HepG2 (cell line): ENCODE data around the gene KIF1C. TPM values are rescaled to one million over a fixed set of nuclear protein-coding genes. Genes with fewer than 3 reads are reported as not detected.

Experiments used
- AGO2 ChIP-seq: fragments of 200-400 bp; formaldehyde crosslinking; optimal IDR thresholded peaks from 2 replicates; pipeline ENCODE3; 2017; ENCODE audit warnings: mild to moderate bottlenecking, low read depth, low read length, moderate library complexity
- HDAC2 ChIP-seq: sonication (generic); formaldehyde crosslinking; IDR thresholded peaks from 2 replicates; pipeline ENCODE4 v1.4.0; 2020; ENCODE audit warnings: missing genetic modification reagents
- IRF2 ChIP-seq: IDR thresholded peaks from 2 replicates; pipeline ENCODE4 v1.6.1; 2018; ENCODE audit warnings: missing genetic modification reagents, missing compliant biosample characterization
- KDM2A ChIP-seq: sonication (generic); formaldehyde crosslinking; IDR thresholded peaks from 2 replicates; pipeline ENCODE4 v1.4.0; 2020; ENCODE audit warnings: low read depth, missing genetic modification reagents, borderline replicate concordance
- MIER2 ChIP-seq: IDR thresholded peaks from 2 replicates; pipeline ENCODE4 v1.6.1; 2016; ENCODE audit warnings: missing biosample characterization, missing genetic modification reagents
- MXD4 ChIP-seq: IDR thresholded peaks from 2 replicates; pipeline ENCODE4 v1.6.1; 2016; ENCODE audit warnings: mild to moderate bottlenecking, missing biosample characterization, missing genetic modification reagents
- PCBP2 ChIP-seq: fragments of 200-400 bp; formaldehyde crosslinking; optimal IDR thresholded peaks from 2 replicates; pipeline ENCODE3; 2018; ENCODE audit warnings: low read length, low read depth; ENCODE audit not compliant: poor library complexity, severe bottlenecking
- PPARG ChIP-seq: conservative IDR thresholded peaks from 2 replicates; pipeline ENCODE4 v1.6.1; 2016; ENCODE audit warnings: missing biosample characterization, missing genetic modification reagents
- RAD51 ChIP-seq: fragments of 450-650 bp; IDR thresholded peaks from 2 replicates; pipeline ENCODE4 v1.6.1; 2016; ENCODE audit warnings: borderline replicate concordance
- RXRB ChIP-seq: IDR thresholded peaks from 2 replicates; pipeline ENCODE4 v1.6.1; 2016; ENCODE audit warnings: borderline replicate concordance, missing genetic modification reagents, missing compliant biosample characterization
- SIN3A ChIP-seq: IDR thresholded peaks from 2 replicates; pipeline ENCODE4 v1.6.1; 2011; ENCODE audit warnings: low read depth, mild to moderate bottlenecking, control low read depth, low read length, borderline replicate concordance
- TEF ChIP-seq: sonication (generic); formaldehyde crosslinking; IDR thresholded peaks from 2 replicates; pipeline ENCODE4 v1.5.0; 2020; ENCODE audit warnings: missing genetic modification reagents
- TGIF2 ChIP-seq: IDR thresholded peaks from 2 replicates; pipeline ENCODE4 v1.6.1; 2016; ENCODE audit warnings: control low read depth, missing compliant biosample characterization
- THAP11 ChIP-seq: IDR thresholded peaks from 2 replicates; pipeline ENCODE4 v1.6.1; 2016; ENCODE audit warnings: missing biosample characterization, missing genetic modification reagents
- ZMYM3 ChIP-seq: sonication (generic); formaldehyde crosslinking; IDR thresholded peaks from 2 replicates; pipeline ENCODE4 v1.5.1; 2020; ENCODE audit warnings: mild to moderate bottlenecking, missing genetic modification reagents
- ZNF264 ChIP-seq: sonication (generic); formaldehyde crosslinking; IDR thresholded peaks from 2 replicates; pipeline ENCODE4 v1.4.0; 2020; ENCODE audit warnings: missing genetic modification reagents
- ZNF335 ChIP-seq: sonication (generic); formaldehyde crosslinking; IDR thresholded peaks from 2 replicates; pipeline ENCODE4 v1.4.0; 2020; ENCODE audit warnings: missing genetic modification reagents
- ZNF44 ChIP-seq: sonication (generic); formaldehyde crosslinking; IDR thresholded peaks from 2 replicates; pipeline ENCODE4 v1.5.1; 2020; ENCODE audit warnings: mild to moderate bottlenecking, missing genetic modification reagents
- ZNF530 ChIP-seq: sonication (generic); formaldehyde crosslinking; IDR thresholded peaks from 2 replicates; pipeline ENCODE4 v1.5.0; 2020; ENCODE audit warnings: low read depth, mild to moderate bottlenecking, missing genetic modification reagents
- ZNF558 ChIP-seq: sonication (generic); formaldehyde crosslinking; IDR thresholded peaks from 2 replicates; pipeline ENCODE4 v1.9.0; 2022; ENCODE audit warnings: mild to moderate bottlenecking, missing genetic modification reagents, borderline replicate concordance
- ZNF614 ChIP-seq: IDR thresholded peaks from 2 replicates; pipeline ENCODE4 v1.6.1; 2018; ENCODE audit warnings: missing biosample characterization, missing genetic modification reagents, inconsistent platforms, borderline replicate concordance
- ZNF660 ChIP-seq: sonication (generic); formaldehyde crosslinking; IDR thresholded peaks from 2 replicates; pipeline ENCODE4 v1.5.1; 2020; ENCODE audit warnings: mild to moderate bottlenecking, low read depth, missing genetic modification reagents, borderline replicate concordance
- ZNF780A ChIP-seq: sonication (generic); formaldehyde crosslinking; IDR thresholded peaks from 2 replicates; pipeline ENCODE4 v1.8.0; 2022; ENCODE audit warnings: mild to moderate bottlenecking, missing genetic modification reagents, moderate library complexity
- ZSCAN12 ChIP-seq: sonication (generic); formaldehyde crosslinking; IDR thresholded peaks from 2 replicates; pipeline ENCODE4 v1.9.0; 2021; ENCODE audit warnings: mild to moderate bottlenecking, missing genetic modification reagents
- polyA plus RNA-seq, 8 experiments: library from polyadenylated mRNA; depleted of rRNA in 3 of 8; stranded (reverse) in 7 of 8; unstranded in 1 of 8; fragments of >200 nt; fragmentation: Illumina TruSeq in 4 of 8; extraction: Trizol in 4 of 8; gene quantifications; 2 replicates each; pipeline versions ENCODE4 v1.2.1 to v1.2.3, GENCODE V29; 2011 to 2016; ENCODE audit warnings: low read depth in 4 of 8, missing spikeins in 1 of 8, mixed read lengths in 1 of 8; ENCODE audit not compliant: insufficient read depth in 1 of 8
- total RNA-seq, 5 experiments: library from RNA; depleted of rRNA; stranded (reverse); fragments of >200 nt; fragmentation: Illumina TruSeq; extraction: Trizol; gene quantifications; 2 replicates each; pipeline ENCODE4 v1.2.3, GENCODE V29; 2016; ENCODE audit warnings: low read depth in 1 of 5
- TF ChIP-seq, protein P1 (sequence below): sonication (generic); formaldehyde crosslinking; IDR thresholded peaks from 2 replicates; pipeline ENCODE4 v1.4.0; 2020; ENCODE audit warnings: mild to moderate bottlenecking, missing genetic modification reagents
- TF ChIP-seq, protein P2 (sequence below): sonication (generic); formaldehyde crosslinking; IDR thresholded peaks from 2 replicates; pipeline ENCODE4 v1.4.0; 2020; ENCODE audit warnings: missing genetic modification reagents
- TF ChIP-seq, protein P3 (sequence below): IDR thresholded peaks from 2 replicates; pipeline ENCODE4 v1.6.1; 2018; ENCODE audit warnings: missing genetic modification reagents, mild to moderate bottlenecking, missing compliant biosample characterization

KIF1C gene
- total and polyA plus RNA-seq, 2 of the 13 experiments (the other 11 are each of a cell fraction or from before 2014, with no cell fraction given): 70.0 to 104 TPM

GRCh38 chr17:4998732-4999429, 1.1 kb downstream of the KIF1C start (continued):
- no peak for TF ChIP-seq PCBP2
- TF ChIP-seq KDM2A (CRISPR knock-in tag): 0 out of 2 replicates have a peak, but pooled peaks have one; percentile 57
- TF ChIP-seq IRF2 (CRISPR knock-in tag): peak; percentile 64; the same call in 1 of the 2 replicates
- TF ChIP-seq SIN3A: 0 out of 2 replicates have a peak, but pooled peaks have one; percentile 43
- TF ChIP-seq ZNF558 (CRISPR knock-in tag): no peak
- no peak for TF ChIP-seq ZNF44 (CRISPR knock-in tag)
- TF ChIP-seq ZNF614: peak; percentile 71; the same call in 1 of the 2 replicates
- peak; percentile 78 for TF ChIP-seq AGO2
- TF ChIP-seq ZNF335 (CRISPR knock-in tag): no peak
- TF ChIP-seq ZSCAN12 (CRISPR knock-in tag): no peak
- peak; percentile 73 for TF ChIP-seq HDAC2 (CRISPR knock-in tag)
- TF ChIP-seq ZNF530 (CRISPR knock-in tag): no peak
- no peak for TF ChIP-seq ZNF660 (CRISPR knock-in tag)
- no peak for TF ChIP-seq TEF (CRISPR knock-in tag)
- no peak for TF ChIP-seq PPARG (CRISPR knock-in tag)
- no peak for TF ChIP-seq ZNF780A (CRISPR knock-in tag)
- TF ChIP-seq TGIF2 (CRISPR knock-in tag): no peak
- TF ChIP-seq, protein P1, sequence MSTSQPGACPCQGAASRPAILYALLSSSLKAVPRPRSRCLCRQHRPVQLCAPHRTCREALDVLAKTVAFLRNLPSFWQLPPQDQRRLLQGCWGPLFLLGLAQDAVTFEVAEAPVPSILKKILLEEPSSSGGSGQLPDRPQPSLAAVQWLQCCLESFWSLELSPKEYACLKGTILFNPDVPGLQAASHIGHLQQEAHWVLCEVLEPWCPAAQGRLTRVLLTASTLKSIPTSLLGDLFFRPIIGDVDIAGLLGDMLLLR (CRISPR knock-in tag): peak; percentile 68; the same call in 1 of the 2 replicates
- TF ChIP-seq THAP11 (CRISPR knock-in tag): peak; percentile 71
- no peak; the same call in 1 of the 2 replicates for TF ChIP-seq MXD4 (CRISPR knock-in tag)
- peak; percentile 94 for TF ChIP-seq RXRB (CRISPR knock-in tag)
- peak; percentile 52; the same call in 1 of the 2 replicates for TF ChIP-seq MIER2 (CRISPR knock-in tag)
- TF ChIP-seq, protein P2, sequence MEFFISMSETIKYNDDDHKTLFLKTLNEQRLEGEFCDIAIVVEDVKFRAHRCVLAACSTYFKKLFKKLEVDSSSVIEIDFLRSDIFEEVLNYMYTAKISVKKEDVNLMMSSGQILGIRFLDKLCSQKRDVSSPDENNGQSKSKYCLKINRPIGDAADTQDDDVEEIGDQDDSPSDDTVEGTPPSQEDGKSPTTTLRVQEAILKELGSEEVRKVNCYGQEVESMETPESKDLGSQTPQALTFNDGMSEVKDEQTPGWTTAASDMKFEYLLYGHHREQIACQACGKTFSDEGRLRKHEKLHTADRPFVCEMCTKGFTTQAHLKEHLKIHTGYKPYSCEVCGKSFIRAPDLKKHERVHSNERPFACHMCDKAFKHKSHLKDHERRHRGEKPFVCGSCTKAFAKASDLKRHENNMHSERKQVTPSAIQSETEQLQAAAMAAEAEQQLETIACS (CRISPR knock-in tag): peak; percentile 66; the same call in 1 of the 2 replicates
- TF ChIP-seq, protein P3, sequence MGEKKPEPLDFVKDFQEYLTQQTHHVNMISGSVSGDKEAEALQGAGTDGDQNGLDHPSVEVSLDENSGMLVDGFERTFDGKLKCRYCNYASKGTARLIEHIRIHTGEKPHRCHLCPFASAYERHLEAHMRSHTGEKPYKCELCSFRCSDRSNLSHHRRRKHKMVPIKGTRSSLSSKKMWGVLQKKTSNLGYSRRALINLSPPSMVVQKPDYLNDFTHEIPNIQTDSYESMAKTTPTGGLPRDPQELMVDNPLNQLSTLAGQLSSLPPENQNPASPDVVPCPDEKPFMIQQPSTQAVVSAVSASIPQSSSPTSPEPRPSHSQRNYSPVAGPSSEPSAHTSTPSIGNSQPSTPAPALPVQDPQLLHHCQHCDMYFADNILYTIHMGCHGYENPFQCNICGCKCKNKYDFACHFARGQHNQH: peak; percentile 55; the same call in 1 of the 2 replicates
- TF ChIP-seq ZMYM3 (CRISPR knock-in tag): peak; percentile 50; the same call in 1 of the 2 replicates
- TF ChIP-seq RAD51: no peak
- TF ChIP-seq ZNF264: no peak
